ENCODE measurements around the gene TLN1. TPM values are rescaled to one million over a fixed set of nuclear protein-coding genes. Genes with fewer than 3 reads are reported as not detected.

Gene TLN1
- total and polyA plus RNA-seq, 4 donors, result 71.5 to 501 (median 262) TPM

- Histone ChIP-seq H3K4me3 (no peak overlapping the region), H3K9ac (ENCODE audit: insufficient read depth in 1 of 2, low read length in 2 of 2) (no peak overlapping the region), H3K27ac (ENCODE audit: low read depth in 1 of 2, low read length in 1 of 2) (no peak overlapping the region), H3K27me3 (ENCODE audit: control insufficient read depth in 3 of 3, insufficient read depth in 3 of 3, low read length in 2 of 3) (no peaks in the 10 kb centered on the region), H3K9me3 (ENCODE audit: control insufficient read depth in 4 of 4, insufficient read depth in 3 of 4, low read length in 3 of 4) (no peaks in the 10 kb centered on the region), H3K4me1 (ENCODE audit: control insufficient read depth in 5 of 5, insufficient read depth in 5 of 5, low read length in 5 of 5) (peaks cover 0 to 10% (median 4%) of the 10 kb centered on the region in 5 donors), H3K36me3 (ENCODE audit: control insufficient read depth in 4 of 4, insufficient read depth in 4 of 4, low read length in 4 of 4) (peaks cover 31 to 66% (median 58%) of the 10 kb centered on the region in 4 donors)
- DNase-seq (no peak), ATAC-seq (ENCODE audit: insufficient read depth, low FRiP score) (no peak)
- TF ChIP-seq, protein P1, sequence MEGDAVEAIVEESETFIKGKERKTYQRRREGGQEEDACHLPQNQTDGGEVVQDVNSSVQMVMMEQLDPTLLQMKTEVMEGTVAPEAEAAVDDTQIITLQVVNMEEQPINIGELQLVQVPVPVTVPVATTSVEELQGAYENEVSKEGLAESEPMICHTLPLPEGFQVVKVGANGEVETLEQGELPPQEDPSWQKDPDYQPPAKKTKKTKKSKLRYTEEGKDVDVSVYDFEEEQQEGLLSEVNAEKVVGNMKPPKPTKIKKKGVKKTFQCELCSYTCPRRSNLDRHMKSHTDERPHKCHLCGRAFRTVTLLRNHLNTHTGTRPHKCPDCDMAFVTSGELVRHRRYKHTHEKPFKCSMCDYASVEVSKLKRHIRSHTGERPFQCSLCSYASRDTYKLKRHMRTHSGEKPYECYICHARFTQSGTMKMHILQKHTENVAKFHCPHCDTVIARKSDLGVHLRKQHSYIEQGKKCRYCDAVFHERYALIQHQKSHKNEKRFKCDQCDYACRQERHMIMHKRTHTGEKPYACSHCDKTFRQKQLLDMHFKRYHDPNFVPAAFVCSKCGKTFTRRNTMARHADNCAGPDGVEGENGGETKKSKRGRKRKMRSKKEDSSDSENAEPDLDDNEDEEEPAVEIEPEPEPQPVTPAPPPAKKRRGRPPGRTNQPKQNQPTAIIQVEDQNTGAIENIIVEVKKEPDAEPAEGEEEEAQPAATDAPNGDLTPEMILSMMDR (IDR thresholded peaks at IDR 0.05; ENCODE audit: control extremely low read depth, extremely low read depth), result no peak
- 87 to 89% methylated on average over 4 of the region's 4 CpGs for WGBS, 2 donors
Observed at GRCh38 chr9:35738186-35738585, 6.2 kb upstream of the TLN1 start.

DNA sequence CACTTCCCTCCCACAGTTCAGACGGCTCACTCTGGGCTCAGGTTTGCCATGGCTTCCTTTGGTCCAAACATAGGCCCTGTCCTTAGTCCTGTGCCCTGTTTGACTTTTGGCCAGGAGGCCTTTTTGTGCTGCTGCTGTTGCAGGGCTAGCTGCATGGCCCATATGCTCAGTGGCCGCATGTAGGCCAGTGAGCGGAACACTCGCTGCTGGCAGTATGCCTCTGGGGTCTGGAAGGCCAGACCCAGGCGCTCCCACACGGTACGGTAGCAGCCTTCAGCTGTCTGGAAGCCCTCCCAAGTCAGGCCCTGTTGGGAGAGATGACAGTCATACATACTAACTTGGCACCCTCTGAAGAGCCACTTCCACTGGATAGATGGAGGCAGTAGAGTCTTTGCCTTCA is 5.1 kb upstream of the TLN1 start:
- DNase-seq, result no peak
- WGBS, 2 donors, result 84 to 85% methylated on average over 7 of the region's 7 CpGs
- ATAC-seq (ENCODE audit: insufficient read depth, low FRiP score), result no peak
- Histone ChIP-seq H3K36me3 (ENCODE audit: control insufficient read depth in 4 of 4, insufficient read depth in 4 of 4, low read length in 4 of 4) (peaks cover 28 to 63% (median 52%) of the 10 kb centered on the region in 4 donors), H3K9ac (ENCODE audit: insufficient read depth in 1 of 2, low read length in 2 of 2) (no peak overlapping the region), H3K27me3 (ENCODE audit: control insufficient read depth in 3 of 3, insufficient read depth in 3 of 3, low read length in 2 of 3) (no peaks in the 10 kb centered on the region), H3K9me3 (ENCODE audit: control insufficient read depth in 4 of 4, insufficient read depth in 3 of 4, low read length in 3 of 4) (no peaks in the 10 kb centered on the region), H3K27ac (ENCODE audit: low read depth in 1 of 2, low read length in 1 of 2) (no peak overlapping the region), H3K4me1 (ENCODE audit: control insufficient read depth in 5 of 5, insufficient read depth in 5 of 5, low read length in 5 of 5) (peaks cover 0 to 16% (median 4%) of the 10 kb centered on the region in 5 donors), H3K4me3 (no peak overlapping the region)
- TF ChIP-seq, protein P1 (IDR thresholded peaks at IDR 0.05; ENCODE audit: control extremely low read depth, extremely low read depth), result no peak

- DNase-seq (peak; percentile 75 to 78 (median 78)), ATAC-seq (ENCODE audit: insufficient read depth, low FRiP score) (no peak)
- no peaks in the 10 kb centered on the region for H3K27me3 ChIP-seq (ENCODE audit: control insufficient read depth in 3 of 3, insufficient read depth in 3 of 3, low read length in 2 of 3)
- WGBS, 2 donors, result 37 to 46% methylated on average over 5 of the region's 5 CpGs
- no peaks in the 10 kb centered on the region for H3K9me3 ChIP-seq (ENCODE audit: control insufficient read depth in 4 of 4, insufficient read depth in 3 of 4, low read length in 3 of 4)
- H3K9ac ChIP-seq (ENCODE audit: insufficient read depth in 1 of 2, low read length in 2 of 2), result no peak overlapping the region
- peaks cover 0 to 19% (median 4%) of the 10 kb centered on the region in 5 donors for H3K4me1 ChIP-seq (ENCODE audit: control insufficient read depth in 5 of 5, insufficient read depth in 5 of 5, low read length in 5 of 5)
- TF ChIP-seq, protein P1 (IDR thresholded peaks at IDR 0.05; ENCODE audit: control extremely low read depth, extremely low read depth), result peak; percentile 66
- no peak overlapping the region for H3K4me3 ChIP-seq
- H3K27ac ChIP-seq (ENCODE audit: low read depth in 1 of 2, low read length in 1 of 2), result peak overlapping the region in 1 of 2 donors; percentile 33
- peaks cover 28 to 55% (median 46%) of the 10 kb centered on the region in 4 donors for H3K36me3 ChIP-seq (ENCODE audit: control insufficient read depth in 4 of 4, insufficient read depth in 4 of 4, low read length in 4 of 4)
Observed at GRCh38 chr9:35736201-35736633, 4.2 kb upstream of the TLN1 start.

DNA sequence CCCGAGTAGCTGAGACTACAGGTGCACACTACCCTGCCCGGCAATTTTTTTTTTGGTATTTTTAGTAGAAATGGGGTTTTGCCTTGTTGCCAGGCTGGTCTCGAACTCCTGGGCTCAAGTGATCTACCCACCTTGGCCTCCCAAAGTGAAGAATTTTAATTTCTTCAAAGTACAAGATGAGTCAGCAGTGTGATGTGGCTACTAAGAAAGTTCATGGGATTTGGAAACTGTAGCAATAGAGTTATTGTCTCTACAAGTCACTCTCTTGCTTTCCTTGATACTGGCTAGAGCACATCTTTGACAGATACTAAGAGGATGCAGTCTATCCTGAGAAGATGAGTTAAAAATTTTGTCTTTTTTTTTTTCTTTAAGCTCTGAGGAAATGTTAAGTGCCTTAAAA is 2.1 kb upstream of the TLN1 start:
- Histone ChIP-seq H3K4me1 (ENCODE audit: control insufficient read depth in 5 of 5, insufficient read depth in 5 of 5, low read length in 5 of 5) (peaks cover 6 to 40% (median 13%) of the 10 kb centered on the region in 5 donors), H3K9me3 (ENCODE audit: control insufficient read depth in 4 of 4, insufficient read depth in 3 of 4, low read length in 3 of 4) (no peaks in the 10 kb centered on the region), H3K27ac (ENCODE audit: low read depth in 1 of 2, low read length in 1 of 2) (no peak overlapping the region), H3K36me3 (ENCODE audit: control insufficient read depth in 4 of 4, insufficient read depth in 4 of 4, low read length in 4 of 4) (peaks cover 19 to 34% (median 29%) of the 10 kb centered on the region in 4 donors), H3K27me3 (ENCODE audit: control insufficient read depth in 3 of 3, insufficient read depth in 3 of 3, low read length in 2 of 3) (no peaks in the 10 kb centered on the region), H3K4me3 (no peak overlapping the region), H3K9ac (ENCODE audit: insufficient read depth in 1 of 2, low read length in 2 of 2) (no peak overlapping the region)
- DNase-seq, result no peak
- no peak for ATAC-seq (ENCODE audit: insufficient read depth, low FRiP score)
- 94 to 96% methylated on average over 3 of the region's 3 CpGs for WGBS, 2 donors
- TF ChIP-seq, protein P1 (IDR thresholded peaks at IDR 0.05; ENCODE audit: control extremely low read depth, extremely low read depth), result no peak
